H1 (cell line): ENCODE results near the gene TP53. TPM values are rescaled to one million over a fixed set of nuclear protein-coding genes. Genes with fewer than 3 reads are reported as not detected.

Experiments
- CTCF ChIP-seq, 3 experiments: IDR thresholded peaks; 1 replicate in 2 of 3; 2 replicates in 1 of 3; pipeline versions ENCODE4 v1.5.1 to v1.6.1; 2011; ENCODE audit warnings: low read length in 3 of 3, mild to moderate bottlenecking in 3 of 3, inconsistent platforms in 2 of 3, low read depth in 1 of 3, moderate library complexity in 1 of 3; ENCODE audit not compliant: insufficient read depth in 1 of 3; ENCODE audit errors: control extremely low read depth in 1 of 3
- FOSL1 ChIP-seq: IDR thresholded peaks from 2 replicates; pipeline ENCODE4 v1.6.1; 2011; ENCODE audit warnings: mild to moderate bottlenecking, low read depth, low read length, moderate library complexity; ENCODE audit not compliant: insufficient read depth
- SP2 ChIP-seq: IDR thresholded peaks from 2 replicates; pipeline ENCODE4 v1.6.1; 2012; ENCODE audit warnings: mild to moderate bottlenecking, low read length, inconsistent platforms
- polyA plus RNA-seq, 7 experiments: library from polyadenylated mRNA; depleted of rRNA in 3 of 7; stranded (reverse) in 5 of 7; unstranded in 2 of 7; fragments of >200 nt in 5 of 7; fragments of 200-250 nt in 2 of 7; gene quantifications; 1 replicate in 5 of 7; 2 replicates in 1 of 7; 4 replicates in 1 of 7; pipeline versions ENCODE4 v1.2.1 to v1.2.3, GENCODE V29; 2011 to 2013; ENCODE audit warnings: missing spikeins in 2 of 7, mixed read lengths in 2 of 7
- total RNA-seq: library from RNA; stranded (reverse); fragmentation: NEBNext Ultra II Directional; extraction: Animal tissue kit (Norgen Biotek cat#: 25700); gene quantifications from 2 replicates; pipeline ENCODE4 v1.2.1, GENCODE V29; 2021

TP53 gene
- total and polyA plus RNA-seq, 2 of the 8 experiments (the other 6 are each of a cell fraction or from before 2014, with no cell fraction given), result 143 to 198 TPM

GRCh38 chr17:7629939-7630571 is 57.2 kb downstream of the TP53 start, which contains the start of gene SHBG (continued):
- TF ChIP-seq CTCF (IDR thresholded peaks at IDR 0.05; ENCODE audit: control extremely low read depth in 1 of 3, insufficient read depth in 1 of 3, low read depth in 1 of 3, low read length in 3 of 3) (no peak), FOSL1 (no peak), SP2 (no peak)
